Activated T-helper 2 cell treated with anti-CD3 and anti-CD28 coated beads, Interferon-gamma antibody, Interleukin-2, Interleukin-4, amounts not matched to agents 10 μg/mL and 5 μg/mL and 100 μg/mL, durations not matched to agents 14 hours and 24 hours and 36 hours (primary cell): ENCODE results near the gene SANBR. TPM values are rescaled to one million over a fixed set of nuclear protein-coding genes. Genes with fewer than 3 reads are reported as not detected.
A peak's percentile ranks its signal among the peaks of the same experiment; 100 is the strongest.
"Not testable (repeated sequence)": the region's sequence is repeated elsewhere in the genome, so short reads cannot be mapped to it uniquely, and the experiment has no call there.

Experiments used
- DNase-seq: peaks from one replicate; pipeline ENCODE4 v3.0.0; 2021; ENCODE audit warnings: low spot score
- H3K27ac Mint-ChIP-seq: one replicate; pipeline ENCODE4 v1.8.0; 2021; ENCODE audit warnings: mixed read lengths
- H3K27me3 Mint-ChIP-seq: one replicate; pipeline ENCODE4 v1.8.0; 2021; ENCODE audit warnings: low read depth, mixed read lengths
- H3K36me3 Mint-ChIP-seq: one replicate; pipeline ENCODE4 v1.8.0; 2021; ENCODE audit warnings: low read depth, mixed read lengths
- H3K4me1 Mint-ChIP-seq: one replicate; pipeline ENCODE4 v1.8.0; 2021; ENCODE audit warnings: low read depth, mixed read lengths
- H3K4me3 Mint-ChIP-seq: one replicate; pipeline ENCODE4 v1.8.0; 2021; ENCODE audit warnings: low read depth, mild to moderate bottlenecking, moderate library complexity, mixed read lengths
- H3K9me3 Mint-ChIP-seq: one replicate; pipeline ENCODE4 v1.8.0; 2021; ENCODE audit warnings: mixed read lengths
- intact Hi-C: fragments of 100-400 bp; cut with micrococcal nuclease; formaldehyde crosslinking; loops from one replicate; pipeline ENCODE4 v1.15.1; 2023
- total RNA-seq: library from RNA; stranded (reverse); gene quantifications from 2 replicates; pipeline ENCODE4 v1.2.3, GENCODE V29; 2022

Gene SANBR
- total RNA-seq = 8.2 and 9.4 TPM in 2 replicates

DNA sequence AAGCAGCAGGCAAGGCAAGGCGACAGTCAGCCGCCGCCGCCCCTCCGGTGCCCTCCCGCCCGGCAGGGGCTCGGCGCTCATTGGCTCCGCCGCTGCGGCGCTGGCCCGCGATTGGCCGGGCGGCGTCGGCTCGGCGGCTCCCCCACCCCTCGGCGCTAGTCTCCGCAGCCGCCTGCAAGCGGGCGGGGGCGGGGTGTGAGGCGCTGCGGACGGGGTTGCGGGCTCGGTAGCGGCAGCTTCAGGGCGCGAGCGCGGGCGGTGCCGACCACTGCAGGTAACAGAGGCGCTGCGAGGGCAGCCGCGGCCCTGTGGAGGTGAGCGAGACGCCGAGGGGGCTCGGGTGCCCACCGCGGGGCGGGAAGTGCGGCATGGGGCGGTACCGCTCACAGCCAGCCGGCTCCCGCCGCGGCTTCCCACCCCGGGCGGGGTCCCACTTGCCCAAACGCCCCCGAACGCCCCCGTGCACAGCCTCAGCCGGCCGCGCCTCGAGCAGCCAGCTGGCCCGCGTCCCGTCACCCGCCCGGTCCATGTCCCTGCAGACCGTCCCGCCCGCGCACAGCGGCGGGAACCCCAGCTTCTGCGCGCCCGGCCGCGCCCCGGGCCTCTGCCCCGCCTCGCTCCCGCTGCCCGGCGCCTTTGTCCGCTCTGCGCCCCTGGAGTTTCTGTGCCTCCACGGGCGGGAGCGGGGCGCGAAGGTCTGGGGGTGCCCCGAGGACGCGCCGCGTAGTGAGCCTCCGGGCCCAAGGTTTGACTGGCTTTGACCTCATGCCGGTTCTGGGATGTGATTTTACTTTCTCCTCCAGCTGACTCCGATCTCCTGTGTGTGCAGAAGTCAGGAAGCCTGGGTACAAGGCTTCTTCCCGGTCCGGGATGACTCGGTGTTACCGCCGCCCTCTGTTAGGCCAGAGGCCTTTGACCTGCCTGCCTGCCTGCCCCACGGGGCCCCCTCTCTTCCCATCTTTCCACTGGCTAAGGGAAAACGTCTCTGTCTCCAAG is at the start of gene SANBR:
TSS of gene SANBR (plus strand) at position 158 of the 996 bp plus-strand sequence. CDS start 4,480 bp downstream, outside the sequence.
- DNase-seq = peak; percentile 84
- no peaks in the 10 kb centered on the region for H3K27me3 Mint-ChIP-seq
- no peaks in the 10 kb centered on the region for H3K9me3 Mint-ChIP-seq
- peaks cover 4% of the 10 kb centered on the region for H3K36me3 Mint-ChIP-seq
- peaks cover 12% of the 10 kb centered on the region for H3K4me1 Mint-ChIP-seq
- H3K4me3 Mint-ChIP-seq = peak within 1 kb of the TSS; percentile 94
- intact Hi-C loops = loop anchor here (1.0 to 2.0 kb wide), 3 partner anchors 49 to 473 kb away; partner anchors contain the start of genes PEX13 and XPO1
- H3K27ac Mint-ChIP-seq = peak within 1 kb of the TSS; percentile 85

DNA sequence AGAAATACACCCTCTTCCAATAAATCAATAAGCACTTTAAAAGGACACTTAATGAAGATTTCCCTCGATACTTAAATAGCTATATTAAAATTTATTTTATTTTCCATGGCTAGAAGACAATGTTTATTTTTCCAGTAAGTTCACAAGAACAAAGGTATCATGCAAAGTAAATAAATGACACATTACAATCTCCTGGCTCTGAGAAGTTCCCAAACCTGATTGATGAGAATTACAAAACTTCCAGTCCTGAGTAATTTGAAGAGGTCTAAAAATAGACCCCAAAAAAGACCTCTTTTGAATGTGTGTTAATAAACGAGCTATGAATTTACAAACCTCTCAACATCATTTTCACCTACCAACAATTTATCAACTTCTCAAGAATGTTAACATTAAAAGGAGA is 49.7 kb upstream of the SANBR start:
- peaks cover 39% of the 10 kb centered on the region for H3K4me1 Mint-ChIP-seq
- no peak for DNase-seq
- peaks cover 8% of the 10 kb centered on the region for H3K36me3 Mint-ChIP-seq
- H3K9me3 Mint-ChIP-seq = no peaks in the 10 kb centered on the region
- intact Hi-C loops = loop anchor here (2.0 to 5.0 kb wide), 5 partner anchors 135 to 523 kb away; partner anchors contain the start of genes REL, USP34 and XPO1
- peak overlapping the region; percentile 98 for H3K4me3 Mint-ChIP-seq
- H3K27ac Mint-ChIP-seq = no peak overlapping the region
- H3K27me3 Mint-ChIP-seq = no peaks in the 10 kb centered on the region

DNA sequence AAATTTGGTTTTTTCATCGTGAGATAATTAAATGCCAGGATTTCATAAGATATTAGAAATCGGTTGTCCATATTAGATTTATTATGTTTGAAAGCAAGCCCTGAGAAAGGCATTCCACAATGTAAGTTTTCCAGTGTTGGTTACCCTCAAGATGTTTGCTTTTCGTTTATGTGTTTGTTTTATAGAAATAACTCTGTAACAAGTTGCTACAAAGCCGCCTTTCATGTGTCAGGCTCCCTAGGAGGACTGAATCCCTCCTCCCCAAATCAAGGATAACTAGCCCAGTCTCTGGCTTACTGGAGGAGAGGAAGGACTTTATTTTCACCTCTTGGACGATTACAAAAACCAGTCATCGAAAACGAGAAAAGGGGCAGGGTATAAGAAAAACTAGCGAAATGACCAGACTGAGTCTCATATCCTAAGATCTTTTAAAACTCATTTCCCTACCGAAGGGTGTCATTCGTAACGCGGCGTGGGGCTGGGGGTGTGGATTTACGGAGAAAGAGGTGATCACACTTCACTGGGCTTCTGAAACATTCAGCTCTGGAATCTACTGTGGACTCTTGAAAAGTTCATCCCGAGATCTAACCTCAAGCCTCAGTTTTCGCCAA is 49.2 kb upstream of the SANBR start:
- Mint-ChIP-seq H3K27ac (peak overlapping the region; percentile 98), H3K36me3 (peaks cover 13% of the 10 kb centered on the region), H3K4me3 (peak overlapping the region; percentile 98), H3K9me3 (no peaks in the 10 kb centered on the region), H3K27me3 (no peaks in the 10 kb centered on the region), H3K4me1 (peaks cover 39% of the 10 kb centered on the region)
- intact Hi-C loops = loop anchor here (1.0 to 5.0 kb wide), 7 partner anchors 49 to 522 kb away; partner anchors contain the start of genes REL, SANBR, USP34 and XPO1
- DNase-seq = no peak

DNA sequence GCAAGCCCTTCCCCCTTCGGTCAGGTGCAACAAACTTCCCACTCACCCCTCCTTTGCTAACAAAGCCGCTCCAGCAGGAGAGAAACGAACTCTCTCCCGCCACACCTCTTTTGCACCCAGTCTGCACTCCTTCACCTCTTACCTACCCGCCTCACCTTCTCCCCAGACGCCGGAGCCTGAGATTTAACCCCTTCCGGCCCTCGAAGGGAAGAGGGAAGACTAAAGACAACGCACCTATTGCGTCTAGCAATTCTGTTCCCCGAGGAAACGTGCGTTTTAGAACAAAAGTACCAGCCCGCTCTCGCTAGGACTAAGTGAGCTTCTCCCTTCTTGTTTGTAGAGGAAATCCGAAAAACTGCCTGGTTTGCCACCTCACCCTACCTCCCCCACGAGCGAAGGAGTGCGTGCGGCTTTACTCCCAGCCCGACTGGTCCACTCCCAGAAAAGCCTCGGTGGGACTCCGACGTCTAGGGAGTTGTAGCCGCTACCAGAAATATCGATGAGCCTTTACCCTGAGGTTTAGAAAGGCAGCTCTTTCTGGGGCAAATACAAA is 48.6 kb upstream of the SANBR start:
- DNase-seq = peak; percentile 69
- H3K27me3 Mint-ChIP-seq = no peaks in the 10 kb centered on the region
- H3K4me1 Mint-ChIP-seq = peaks cover 39% of the 10 kb centered on the region
- no peaks in the 10 kb centered on the region for H3K9me3 Mint-ChIP-seq
- intact Hi-C loops = loop anchor here (1.0 to 5.0 kb wide), 7 partner anchors 48 to 522 kb away; partner anchors contain the start of genes REL, SANBR, USP34 and XPO1
- peaks cover 19% of the 10 kb centered on the region for H3K36me3 Mint-ChIP-seq
- H3K4me3 Mint-ChIP-seq = peak overlapping the region; percentile 98
- peak overlapping the region; percentile 98 for H3K27ac Mint-ChIP-seq

DNA sequence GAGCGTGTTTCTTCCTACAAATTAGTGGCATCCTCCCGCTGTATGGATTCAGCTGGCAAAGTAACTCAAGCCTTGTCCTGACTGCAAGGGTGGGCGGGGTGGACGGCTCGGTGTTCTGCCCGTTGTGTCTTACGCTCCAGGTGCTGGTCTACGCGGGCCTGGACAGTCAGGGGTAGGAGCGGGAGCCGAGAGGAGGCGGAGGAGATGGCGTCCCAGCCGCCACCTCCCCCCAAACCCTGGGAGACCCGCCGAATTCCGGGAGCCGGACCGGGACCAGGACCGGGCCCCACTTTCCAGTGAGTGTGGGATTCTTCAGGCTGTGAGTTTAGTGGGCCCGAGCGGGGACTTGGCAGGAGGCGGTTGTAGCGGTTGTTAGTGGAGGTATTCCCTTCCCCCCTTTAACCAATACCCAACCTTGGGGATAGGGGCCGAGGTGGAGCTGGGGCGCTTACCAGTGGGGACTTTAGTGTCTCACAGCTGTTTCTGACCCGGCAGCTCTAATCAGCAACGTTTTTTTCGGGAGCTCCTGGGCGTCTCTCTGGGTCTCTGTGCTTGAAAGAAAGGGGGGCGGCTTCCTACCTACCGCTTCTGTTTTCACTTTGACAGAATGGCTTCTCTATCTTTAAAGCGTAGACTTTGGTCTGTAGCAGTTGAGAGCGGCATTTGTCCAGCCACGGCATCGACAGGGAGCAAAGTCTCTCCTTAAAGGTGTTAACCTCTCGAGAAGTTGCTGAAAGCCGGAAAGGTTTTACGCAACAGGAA is 47.9 kb upstream of the SANBR start, which contains the start of the genes PEX13 and PUS10:
TSS of gene PEX13 (plus strand) at position 165 of the 762 bp plus-strand sequence. CDS start at position 205, 40 bp downstream.
TSS of gene PUS10 (minus strand) at position 700 of the 762 bp plus-strand sequence. CDS start 6,365 bp downstream, outside the sequence.
- Mint-ChIP-seq H3K27me3 (no peaks in the 10 kb centered on the region), H3K4me3 (peak within 1 kb of the TSS; percentile 98), H3K9me3 (no peaks in the 10 kb centered on the region), H3K36me3 (peaks cover 24% of the 10 kb centered on the region), H3K27ac (peak within 1 kb of the TSS; percentile 98), H3K4me1 (peaks cover 36% of the 10 kb centered on the region)
- intact Hi-C loops = loop anchor here (1.0 to 5.0 kb wide), 7 partner anchors 48 to 521 kb away; partner anchors contain the start of genes REL, SANBR, USP34 and XPO1
- DNase-seq = peak; percentile 67

DNA sequence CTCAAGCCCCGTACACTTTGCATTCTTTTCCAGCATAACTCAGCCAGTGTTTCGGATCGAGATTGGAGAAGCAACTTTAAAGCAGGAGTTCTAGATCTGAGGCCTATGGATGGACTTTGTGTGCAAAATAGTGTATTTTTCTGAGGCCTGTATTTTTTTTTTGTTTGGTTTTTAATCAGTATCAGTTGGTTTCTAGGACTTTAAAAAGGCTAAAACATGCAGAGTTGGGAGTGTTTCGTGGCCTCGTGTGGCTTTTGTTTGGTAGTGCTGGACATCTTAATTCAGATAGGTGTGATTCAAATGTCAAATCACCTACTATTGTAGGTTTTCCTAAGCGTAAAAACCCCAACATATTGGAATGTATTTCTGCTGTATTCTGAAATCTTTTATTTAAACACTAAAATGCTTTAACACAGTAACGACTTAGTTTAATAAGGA is 47.3 kb upstream of the SANBR start:
- H3K9me3 Mint-ChIP-seq = no peaks in the 10 kb centered on the region
- peaks cover 30% of the 10 kb centered on the region for H3K4me1 Mint-ChIP-seq
- H3K4me3 Mint-ChIP-seq = peak overlapping the region; percentile 98
- peak overlapping the region; percentile 98 for H3K27ac Mint-ChIP-seq
- H3K27me3 Mint-ChIP-seq = no peaks in the 10 kb centered on the region
- DNase-seq = no peak
- peaks cover 26% of the 10 kb centered on the region for H3K36me3 Mint-ChIP-seq
- intact Hi-C loops = loop anchor here (5.0 kb wide), 1 partner anchor 211 kb away; no protein-coding TSS in a partner anchor

DNA sequence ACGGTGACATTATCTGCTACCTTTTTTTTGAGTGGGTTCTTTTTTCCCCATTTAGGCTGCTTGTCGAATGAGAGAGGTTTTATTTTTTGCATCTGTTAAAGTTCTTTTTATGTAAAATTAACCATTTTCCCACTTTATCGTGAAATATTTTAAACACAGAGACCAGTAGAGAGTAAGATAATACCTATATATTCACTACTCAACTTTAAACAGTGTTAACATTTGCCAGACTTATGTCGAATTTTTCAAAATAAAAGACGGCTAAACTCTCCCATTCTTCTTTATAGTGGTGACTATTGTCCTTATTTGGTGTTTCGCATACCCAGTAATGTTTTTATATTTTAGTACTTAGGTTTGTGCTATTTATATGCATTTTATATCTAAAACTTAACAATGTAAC is 46.9 kb upstream of the SANBR start:
- intact Hi-C loops = loop anchor here (5.0 kb wide), 1 partner anchor 211 kb away; no protein-coding TSS in a partner anchor
- peak overlapping the region; percentile 98 for H3K4me3 Mint-ChIP-seq

DNA sequence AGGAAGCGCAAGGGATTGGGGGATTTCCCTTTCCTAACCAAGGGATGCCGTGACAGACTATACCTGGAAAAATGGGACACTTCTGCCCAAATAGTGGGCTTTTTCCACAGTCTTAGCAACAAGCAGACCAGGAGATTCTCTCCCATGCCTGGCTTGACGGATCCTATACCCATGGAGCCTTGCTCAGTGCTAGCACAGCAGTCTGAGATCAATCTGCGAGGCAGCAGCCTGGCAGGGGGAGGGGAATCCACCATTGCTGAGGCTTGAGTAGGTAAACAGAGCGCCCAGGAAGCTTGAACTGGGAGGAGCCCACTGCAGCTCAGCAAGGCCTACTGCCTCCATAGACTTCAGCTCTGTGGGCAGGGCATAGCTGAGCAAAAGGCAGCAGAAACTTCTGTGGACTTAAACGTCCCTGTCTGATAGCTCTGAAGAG is 44.4 kb upstream of the SANBR start:
- Mint-ChIP-seq H3K27me3 (no peaks in the 10 kb centered on the region), H3K36me3 (peaks cover 34% of the 10 kb centered on the region), H3K4me3 (no peak overlapping the region), H3K4me1 (peaks cover 17% of the 10 kb centered on the region), H3K27ac (no peak overlapping the region), H3K9me3 (no peaks in the 10 kb centered on the region)
- intact Hi-C loops = no loop called here
- no peak for DNase-seq

More for the DNA sequence above, 46.9 kb upstream of the SANBR start:
- no peaks in the 10 kb centered on the region for H3K27me3 Mint-ChIP-seq
- H3K36me3 Mint-ChIP-seq = peaks cover 31% of the 10 kb centered on the region
- no peaks in the 10 kb centered on the region for H3K9me3 Mint-ChIP-seq
- H3K4me1 Mint-ChIP-seq = peaks cover 29% of the 10 kb centered on the region
- no peak for DNase-seq
- peak overlapping the region; percentile 98 for H3K27ac Mint-ChIP-seq

DNA sequence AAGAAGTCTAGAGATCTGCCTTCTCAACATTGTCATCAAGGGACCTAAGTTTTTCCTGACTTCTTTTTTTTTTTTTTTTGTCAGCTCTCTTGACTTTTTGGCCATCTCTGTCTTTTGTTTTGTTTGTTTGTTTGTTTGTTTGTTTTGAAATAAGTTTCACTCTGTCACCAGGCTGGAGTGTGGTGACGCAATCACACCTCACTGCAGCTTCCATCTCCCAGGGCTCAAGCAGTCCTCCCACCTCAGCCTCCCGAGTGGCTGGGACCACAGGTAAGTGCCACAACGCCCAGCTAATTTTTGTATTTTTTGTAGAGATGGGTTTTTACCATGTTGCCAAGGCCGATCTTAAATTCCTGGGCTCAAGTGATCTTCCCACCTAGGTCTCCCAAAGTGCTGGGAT is 42.0 kb upstream of the SANBR start:
- no peak for DNase-seq
- peaks cover 53% of the 10 kb centered on the region for H3K36me3 Mint-ChIP-seq
- no peaks in the 10 kb centered on the region for H3K9me3 Mint-ChIP-seq
- H3K27me3 Mint-ChIP-seq = no peaks in the 10 kb centered on the region
- peaks cover 11% of the 10 kb centered on the region for H3K4me1 Mint-ChIP-seq
- H3K27ac Mint-ChIP-seq = no peak overlapping the region
- H3K4me3 Mint-ChIP-seq = no peak overlapping the region
- intact Hi-C loops = no loop called here

DNA sequence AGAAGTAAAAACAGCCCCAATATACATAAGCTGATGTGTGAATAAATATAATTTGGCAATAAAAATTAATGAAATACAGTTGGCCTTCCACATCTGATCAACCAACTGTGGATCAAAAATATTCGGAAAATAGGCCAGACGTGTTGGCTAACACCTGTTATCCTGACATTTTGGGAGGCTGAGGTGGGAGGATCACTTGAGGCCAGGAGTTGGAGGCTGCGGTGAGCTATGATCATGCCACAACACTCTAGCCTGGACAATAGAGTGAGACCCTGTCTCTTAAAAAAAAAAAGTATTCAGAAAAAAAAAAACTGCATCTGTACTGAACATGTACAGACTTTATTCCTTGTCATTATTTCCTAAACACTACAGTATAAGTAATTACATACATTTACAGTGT is 36.1 kb upstream of the SANBR start:
- intact Hi-C loops = no loop called here
- Mint-ChIP-seq H3K36me3 (peaks cover 57% of the 10 kb centered on the region), H3K4me1 (peaks cover 6% of the 10 kb centered on the region), H3K4me3 (no peak overlapping the region), H3K9me3 (no peaks in the 10 kb centered on the region), H3K27me3 (no peaks in the 10 kb centered on the region), H3K27ac (no peak overlapping the region)
- DNase-seq = no peak

DNA sequence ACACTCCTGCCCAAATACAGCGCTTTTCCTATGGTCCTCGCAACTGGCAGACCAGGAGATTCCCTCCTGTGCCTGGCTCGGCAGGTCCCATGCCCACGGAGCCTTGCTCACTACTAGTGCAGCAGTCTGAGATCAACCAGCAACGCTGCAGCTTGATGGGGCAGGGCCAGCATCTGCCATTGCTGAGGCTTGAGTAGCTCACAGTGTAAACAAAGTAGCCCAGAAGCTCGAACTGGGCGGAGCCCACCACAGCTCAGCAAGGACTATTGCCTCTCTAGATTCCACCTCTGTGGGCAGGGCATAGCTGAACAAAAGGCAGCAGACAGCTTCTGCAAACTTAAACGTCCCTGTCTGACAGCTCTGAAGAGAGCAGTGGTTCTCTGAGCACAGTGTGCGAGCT is 31.1 kb upstream of the SANBR start:
- intact Hi-C loops, H3K27ac Mint-ChIP-seq, H3K4me3 Mint-ChIP-seq, H3K27me3 Mint-ChIP-seq, DNase-seq, H3K4me1 Mint-ChIP-seq: not testable (repeated sequence)
- peaks cover 23% of the 10 kb centered on the region for H3K9me3 Mint-ChIP-seq
- peaks cover 69% of the 10 kb centered on the region for H3K36me3 Mint-ChIP-seq
